H1 (cell line): ENCODE data around the gene CMSS1. TPM values are rescaled to one million over a fixed set of nuclear protein-coding genes. Genes with fewer than 3 reads are reported as not detected.

ENCODE experiments used
- CTCF ChIA-PET: fragments of 300-600 bp; sonication (Branson Sonifier 250); formaldehyde crosslinking; loops from one replicate; lab custom pipeline; 2021; ENCODE audit not compliant: partially characterized antibody; lab: Charles Lee
- POLR2A ChIA-PET: fragments of 300-600 bp; sonication (Branson Sonifier 250); formaldehyde crosslinking; loops from one replicate; lab custom pipeline; 2021; ENCODE audit warnings: inconsistent platforms; ENCODE audit not compliant: partially characterized antibody; lab: Charles Lee
- DNase-seq, 2 experiments: peaks; one replicate each; pipeline versions ENCODE4 v3.0.0 to v3.0.0-alpha.2; 2010 to 2022; ENCODE audit warnings: low spot score in 2 of 2, low read depth in 1 of 2, mixed read lengths in 1 of 2
- FAIRE-seq: peaks from 2 replicates; lab custom pipeline; 2011; peaks lifted over from hg19 to GRCh38; lab: Jason Lieb, UNC
- H2AFZ ChIP-seq: 2 replicates; pipeline ENCODE4 v1.8.1; 2012; ENCODE audit warnings: low read length, inconsistent platforms
- H2AK5ac ChIP-seq: 2 replicates; pipeline ENCODE4 v1.6.1; 2013; ENCODE audit warnings: low read depth, low read length
- H2BK120ac ChIP-seq: replicated peaks from 2 replicates; pipeline ENCODE3; 2013; ENCODE audit warnings: low read depth, low read length, inconsistent platforms
- H2BK12ac ChIP-seq: 2 replicates; pipeline ENCODE4 v1.6.1; 2013; ENCODE audit warnings: low read depth, low read length
- H2BK15ac ChIP-seq: 2 replicates; pipeline ENCODE4 v1.6.1; 2013; ENCODE audit warnings: low read length
- H2BK20ac ChIP-seq: 2 replicates; pipeline ENCODE4 v1.6.1; 2013; ENCODE audit warnings: low read length
- H2BK5ac ChIP-seq: 2 replicates; pipeline ENCODE4 v1.6.1; 2013; ENCODE audit warnings: low read depth, low read length
- H3K14ac ChIP-seq: 2 replicates; pipeline ENCODE4 v1.6.1; 2013; ENCODE audit warnings: inconsistent platforms; ENCODE audit not compliant: insufficient read length
- H3K18ac ChIP-seq: 2 replicates; pipeline ENCODE4 v1.6.1; 2013; ENCODE audit warnings: low read length; ENCODE audit errors: extremely low read depth
- H3K23ac ChIP-seq: 2 replicates; pipeline ENCODE4 v1.6.1; 2013; ENCODE audit warnings: inconsistent platforms; ENCODE audit not compliant: insufficient read length
- H3K23me2 ChIP-seq: 2 replicates; pipeline ENCODE4 v1.6.1; 2013; ENCODE audit warnings: low read depth, low read length
- H3K27ac ChIP-seq: 2 replicates; pipeline ENCODE4 v1.6.1; 2011; ENCODE audit warnings: low read depth, low read length, inconsistent platforms
- H3K27me3 ChIP-seq, 4 experiments: replicated peaks in 1 of 4; 1 replicate in 1 of 4; 2 replicates in 3 of 4; pipeline versions ENCODE4 v1.6.1 to v1.8.1; 2011 to 2013; ENCODE audit warnings: low read length in 3 of 4, mild to moderate bottlenecking in 3 of 4, inconsistent platforms in 2 of 4, mixed read lengths in 2 of 4, moderate library complexity in 1 of 4; ENCODE audit not compliant: control insufficient read depth in 3 of 4, insufficient read depth in 3 of 4; ENCODE audit errors: extremely low read depth in 1 of 4
- H3K36me3 ChIP-seq, 4 experiments: 2 replicates each; pipeline versions ENCODE4 v1.6.1 to v1.8.1; 2011 to 2013; ENCODE audit warnings: mild to moderate bottlenecking in 4 of 4, low read length in 3 of 4, moderate library complexity in 2 of 4, control low read depth in 1 of 4, inconsistent platforms in 1 of 4; ENCODE audit not compliant: insufficient read depth in 4 of 4, control insufficient read depth in 2 of 4
- H3K4ac ChIP-seq: replicated peaks from 2 replicates; pipeline ENCODE3; 2013; ENCODE audit warnings: low read length, low read depth, mixed read lengths, inconsistent platforms; ENCODE audit not compliant: insufficient read length
- H3K4me1 ChIP-seq, 4 experiments: replicated peaks in 1 of 4; 1 replicate in 1 of 4; 2 replicates in 3 of 4; pipeline versions ENCODE4 v1.6.1 to v1.8.1; 2011 to 2013; ENCODE audit warnings: low read length in 3 of 4, inconsistent platforms in 2 of 4, mixed read lengths in 1 of 4; ENCODE audit not compliant: insufficient read depth in 4 of 4, control insufficient read depth in 3 of 4
- H3K4me2 ChIP-seq, 2 experiments: 2 replicates each; pipeline versions ENCODE4 v1.6.1 to v1.8.1; 2011 to 2013; ENCODE audit warnings: low read depth in 2 of 2, low read length in 2 of 2, control low read depth in 1 of 2, inconsistent platforms in 1 of 2, mild to moderate bottlenecking in 1 of 2; ENCODE audit not compliant: insufficient read depth in 1 of 2
- H3K4me3 ChIP-seq, 4 experiments: fragments of 200-600, 300-600 bp in 1 of 4; sonication (generic), shearing (Covaris generic), sonication (Bioruptor Twin) in 1 of 4; 2 replicates each; pipeline versions ENCODE4 v1.5.1 to v1.8.1; 2011 to 2016; ENCODE audit warnings: low read length in 4 of 4, low read depth in 3 of 4, control low read depth in 2 of 4, inconsistent platforms in 2 of 4, mild to moderate bottlenecking in 2 of 4, mixed read lengths in 1 of 4, moderate library complexity in 1 of 4; ENCODE audit not compliant: insufficient read depth in 2 of 4; ENCODE audit errors: extremely low read depth in 1 of 4
- H3K56ac ChIP-seq: replicated peaks from 2 replicates; pipeline ENCODE3; 2013; ENCODE audit warnings: low read depth, mild to moderate bottlenecking, mixed read lengths, low read length, inconsistent platforms; ENCODE audit not compliant: insufficient read length
- H3K79me1 ChIP-seq: 2 replicates; pipeline ENCODE4 v1.6.1; 2013; ENCODE audit warnings: low read depth, low read length, control low read depth
- H3K79me2 ChIP-seq, 2 experiments: 2 replicates each; pipeline versions ENCODE4 v1.6.1 to v1.8.1; 2012 to 2013; ENCODE audit warnings: low read length in 2 of 2, mild to moderate bottlenecking in 2 of 2, inconsistent platforms in 1 of 2; ENCODE audit not compliant: insufficient read depth in 2 of 2, control insufficient read depth in 1 of 2
- H3K9ac ChIP-seq, 4 experiments: replicated peaks in 1 of 4; 1 replicate in 1 of 4; 2 replicates in 3 of 4; pipeline versions ENCODE4 v1.6.1 to v1.8.1; 2011 to 2013; ENCODE audit warnings: low read depth in 3 of 4, low read length in 3 of 4, control low read depth in 2 of 4, mild to moderate bottlenecking in 2 of 4, moderate library complexity in 2 of 4, inconsistent platforms in 1 of 4; ENCODE audit errors: extremely low read depth in 1 of 4
- H3K9me3 ChIP-seq, 2 experiments: 2 replicates each; pipeline versions ENCODE4 v1.6.1 to v1.8.1; 2012 to 2013; ENCODE audit warnings: mild to moderate bottlenecking in 2 of 2, moderate library complexity in 2 of 2, control low read depth in 1 of 2, inconsistent platforms in 1 of 2, low read depth in 1 of 2, low read length in 1 of 2, mixed read lengths in 1 of 2; ENCODE audit not compliant: insufficient read depth in 2 of 2
- H4K20me1 ChIP-seq, 2 experiments: replicated peaks in 1 of 2; 2 replicates each; pipeline versions ENCODE3 to v1.8.1; 2011 to 2013; ENCODE audit warnings: inconsistent platforms in 2 of 2, low read length in 2 of 2, mild to moderate bottlenecking in 1 of 2; ENCODE audit not compliant: insufficient read depth in 2 of 2, control insufficient read depth in 1 of 2
- H4K5ac ChIP-seq: 2 replicates; pipeline ENCODE4 v1.6.1; 2013; ENCODE audit warnings: low read length, low read depth, mixed read lengths, inconsistent platforms; ENCODE audit not compliant: insufficient read length
- H4K8ac ChIP-seq: 2 replicates; pipeline ENCODE4 v1.8.0; 2013; ENCODE audit warnings: mild to moderate bottlenecking, moderate library complexity, low read length, inconsistent platforms; ENCODE audit not compliant: insufficient read depth; ENCODE audit errors: extremely low read depth
- H4K91ac ChIP-seq: replicated peaks from 2 replicates; pipeline ENCODE3; 2013; ENCODE audit warnings: low read length, mixed read lengths, inconsistent platforms; ENCODE audit not compliant: insufficient read length
- CBX8 ChIP-seq: fragments of 300-800, 300-1000 bp; sonication (generic); IDR thresholded peaks from 2 replicates; pipeline ENCODE4 v1.7.1; 2016; ENCODE audit warnings: low read depth, low read length, borderline replicate concordance
- CREB1 ChIP-seq: IDR thresholded peaks from 2 replicates; pipeline ENCODE4 v1.6.1; 2012; ENCODE audit warnings: inconsistent platforms
- GABPA ChIP-seq: IDR thresholded peaks from 2 replicates; pipeline ENCODE4 v1.6.1; 2011; ENCODE audit warnings: mild to moderate bottlenecking, low read length, moderate library complexity, borderline replicate concordance; ENCODE audit not compliant: insufficient read depth
- KDM1A ChIP-seq: fragments of 200-600, 300-600 bp; sonication (generic); IDR thresholded peaks from 2 replicates; pipeline ENCODE4 v1.7.1; 2016; ENCODE audit warnings: mild to moderate bottlenecking, low read length, borderline replicate concordance
- NANOG ChIP-seq: IDR thresholded peaks from 2 replicates; pipeline ENCODE4 v1.6.1; 2011; ENCODE audit warnings: low read length, low read depth, mild to moderate bottlenecking, inconsistent platforms; ENCODE audit not compliant: insufficient read depth, poor library complexity, severe bottlenecking
- POLR2AphosphoS5 ChIP-seq: IDR thresholded peaks from 2 replicates; pipeline ENCODE4 v1.6.1; 2011; ENCODE audit warnings: low read depth, low read length
- RFX5 ChIP-seq: IDR thresholded peaks from 2 replicates; pipeline ENCODE4 v1.6.1; 2011; ENCODE audit warnings: low read depth, low read length, improper control_type of control experiment, borderline replicate concordance
- SIX5 ChIP-seq: IDR thresholded peaks from 2 replicates; pipeline ENCODE4 v1.6.1; 2011; ENCODE audit warnings: mild to moderate bottlenecking, low read depth, low read length
- TAF7 ChIP-seq: optimal IDR thresholded peaks from 2 replicates; pipeline ENCODE3; 2011; ENCODE audit warnings: low read depth, mild to moderate bottlenecking, inconsistent platforms, low read length, moderate library complexity, borderline replicate concordance
- TEAD4 ChIP-seq: IDR thresholded peaks from 2 replicates; pipeline ENCODE4 v1.6.1; 2012; ENCODE audit warnings: low read depth, low read length, inconsistent platforms, mixed read lengths
- YY1 ChIP-seq: IDR thresholded peaks from 2 replicates; pipeline ENCODE4 v1.6.1; 2011; ENCODE audit warnings: low read depth, mild to moderate bottlenecking, low read length
- WGBS, 2 experiments: shearing (Covaris generic) in 1 of 2; methylation state at CpG; one replicate each; pipeline versions ENCODE4 v1.1.6 to v1.1.7; 2013 to 2015; ENCODE audit warnings: low lambda C conversion rate in 2 of 2, mixed read lengths in 2 of 2, inconsistent platforms in 1 of 2, low coverage in 1 of 2, missing lambda C conversion rate in 1 of 2; ENCODE audit not compliant: insufficient replicate concordance in 2 of 2, insufficient coverage in 1 of 2, insufficient read length in 1 of 2; ENCODE audit errors: extremely low coverage in 1 of 2, missing lambda C conversion rate in 1 of 2; 5-methylcytosine and 5-hydroxymethylcytosine counted together
- polyA plus RNA-seq, 7 experiments: library from polyadenylated mRNA; depleted of rRNA in 3 of 7; stranded (reverse) in 5 of 7; unstranded in 2 of 7; fragments of >200 nt in 5 of 7; fragments of 200-250 nt in 2 of 7; gene quantifications; 1 replicate in 5 of 7; 2 replicates in 1 of 7; 4 replicates in 1 of 7; pipeline versions ENCODE4 v1.2.1 to v1.2.3, GENCODE V29; 2011 to 2013; ENCODE audit warnings: missing spikeins in 2 of 7, mixed read lengths in 2 of 7
- total RNA-seq: library from RNA; stranded (reverse); fragmentation: NEBNext Ultra II Directional; extraction: Animal tissue kit (Norgen Biotek cat#: 25700); gene quantifications from 2 replicates; pipeline ENCODE4 v1.2.1, GENCODE V29; 2021

CMSS1 gene
- total and polyA plus RNA-seq, 2 of the 8 experiments (the other 6 are each of a cell fraction or from before 2014, with no cell fraction given), result 15.2 to 75.1 TPM

DNA sequence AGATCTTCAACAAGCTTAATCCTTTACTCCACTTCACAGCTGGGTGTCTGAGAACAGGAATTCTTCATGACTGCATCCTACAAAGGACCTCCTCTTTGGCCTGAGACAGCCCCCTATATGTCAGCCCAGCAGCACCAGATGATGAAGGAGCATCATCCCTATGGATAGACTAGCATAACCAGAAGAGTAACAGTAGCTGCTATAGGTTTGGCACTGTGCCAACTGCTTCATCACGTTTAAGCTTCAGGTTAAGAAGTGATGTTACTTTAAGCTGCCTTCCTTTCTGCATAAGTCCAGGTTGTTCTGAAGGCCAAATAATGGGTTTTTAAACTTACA lies 50.6 kb downstream of the CMSS1 start:
- Histone ChIP-seq H3K79me2 (no peaks in the 10 kb centered on the region), H2BK15ac (no peak overlapping the region), H3K23me2 (no peaks in the 10 kb centered on the region), H4K5ac (no peak overlapping the region), H3K4ac (no peak overlapping the region), H3K14ac (no peak overlapping the region), H4K91ac (no peak overlapping the region), H3K9ac (no peak overlapping the region), H4K8ac (no peak overlapping the region), H3K56ac (no peak overlapping the region), H3K4me3 (no peak overlapping the region), H2BK12ac (no peak overlapping the region), H3K27me3 (peaks cover 2 to 22% (median 17%) of the 10 kb centered on the region in 4 experiments; a peak in 6 of 7 replicates), H3K79me1 (no peaks in the 10 kb centered on the region), H2AFZ (no peak overlapping the region), H2BK5ac (no peak overlapping the region), H4K20me1 (peaks cover 10% of the 10 kb centered on the region in 2 experiments), H3K36me3 (no peaks in the 10 kb centered on the region; a peak in 1 of 8 replicates), H2BK20ac (no peak overlapping the region), H3K4me1 (peaks cover 0 to 2% (median 0%) of the 10 kb centered on the region in 4 experiments; a peak in 2 of 7 replicates), H2BK120ac (no peak overlapping the region), H3K9me3 (no peaks in the 10 kb centered on the region), H3K4me2 (no peak overlapping the region), H3K18ac (no peak overlapping the region), H3K23ac (no peak overlapping the region), H2AK5ac (no peak overlapping the region), H3K27ac (no peak overlapping the region)
- DNase-seq (no peak), FAIRE-seq (peak; percentile 63)
- CTCF ChIA-PET, result interaction anchor here (0.8 to 1.6 kb wide), 4 partner anchors 11 to 386 kb away, joined by 3 to 7 read pairs (median 4); no protein-coding TSS in a partner anchor
- WGBS, 2 experiments, result 60% methylated on average over 1 of the region's 1 CpG; no CpG with 5 or more reads in 1 of the 2 experiments
- POLR2A ChIA-PET, result no interaction called here
- no peak for TF ChIP-seq CREB1
- TF ChIP-seq KDM1A, result no peak
- no peak for TF ChIP-seq RFX5
- TF ChIP-seq TAF7, result no peak
- 0 out of 2 replicates have a peak, but pooled peaks have one; percentile 30 for TF ChIP-seq TEAD4
- TF ChIP-seq POLR2AphosphoS5, result peak; percentile 51; the same call in 1 of the 2 replicates
- TF ChIP-seq SIX5, result no peak
- TF ChIP-seq GABPA, result no peak
- no peak for TF ChIP-seq YY1
- TF ChIP-seq NANOG, result peak; percentile 24
- TF ChIP-seq CBX8, result no peak
